A673 (cell line): ENCODE measurements around the gene CD69. TPM values are rescaled to one million over a fixed set of nuclear protein-coding genes. Genes with fewer than 3 reads are reported as not detected.

Source experiments
- BruUV-seq: library from RNA; stranded (reverse); fragments of 400-500 nt; replicated peaks from 2 replicates; lab custom pipeline; 2021; lab: Mats Ljungman, UMichigan
- CTCF ChIA-PET: fragments of 300-600 bp; sonication (Branson Sonifier 250); formaldehyde crosslinking; loops from one replicate; lab custom pipeline; 2022; ENCODE audit warnings: antibody characterized with exemption; lab: Charles Lee
- POLR2A ChIA-PET: fragments of 300-600 bp; sonication (Branson Sonifier 250); formaldehyde crosslinking; loops from one replicate; lab custom pipeline; 2022; ENCODE audit warnings: antibody characterized with exemption; ENCODE audit not compliant: low non-redundant PET; lab: Charles Lee
- DNase-seq: peaks from one replicate; pipeline ENCODE4 v3.0.0-alpha.2; 2015; ENCODE audit warnings: low spot score
- H3K27ac ChIP-seq: fragments of 200-600 bp; sonication (generic); 2 replicates; pipeline ENCODE4 v1.5.1; 2016; ENCODE audit warnings: mixed run types, low read depth, mild to moderate bottlenecking, mixed read lengths, antibody characterized with exemption, low read length; ENCODE audit not compliant: poor library complexity, severe bottlenecking
- H3K27me3 ChIP-seq: fragments of 200-600 bp; sonication (generic); replicated peaks from 2 replicates; pipeline ENCODE4 v1.6.1; 2017; ENCODE audit warnings: mixed run types, low read depth, mild to moderate bottlenecking, mixed read lengths, antibody characterized with exemption, low read length; ENCODE audit not compliant: insufficient read depth, poor library complexity
- H3K36me3 ChIP-seq: fragments of 200-600 bp; sonication (generic); 2 replicates; pipeline ENCODE4 v1.6.1; 2016; ENCODE audit warnings: mixed run types, mild to moderate bottlenecking, mixed read lengths, antibody characterized with exemption, low read length; ENCODE audit not compliant: insufficient read depth, poor library complexity, severe bottlenecking
- H3K4me1 ChIP-seq: fragments of 200-600 bp; sonication (generic); 2 replicates; pipeline ENCODE4 v1.6.1; 2017; ENCODE audit warnings: mixed run types, mild to moderate bottlenecking, mixed read lengths, antibody characterized with exemption, low read length; ENCODE audit not compliant: insufficient read depth, poor library complexity, severe bottlenecking
- H3K4me3 ChIP-seq: fragments of 200-600 bp; sonication (generic); 2 replicates; pipeline ENCODE4 v1.5.1; 2016; ENCODE audit warnings: low read depth, mixed run types, mild to moderate bottlenecking, mixed read lengths, low read length; ENCODE audit not compliant: poor library complexity, severe bottlenecking
- H3K9me3 ChIP-seq: fragments of 200-600 bp; sonication (generic); 2 replicates; pipeline ENCODE4 v1.6.1; 2016; ENCODE audit warnings: mixed run types, low read depth, mild to moderate bottlenecking, mixed read lengths, antibody characterized with exemption, low read length; ENCODE audit not compliant: poor library complexity, severe bottlenecking
- EZH2 ChIP-seq: fragments of 200-600 bp; sonication (generic); IDR thresholded peaks from 2 replicates; pipeline ENCODE4 v1.6.1; 2017; ENCODE audit warnings: borderline replicate concordance, low read depth, mild to moderate bottlenecking, mixed read lengths, antibody characterized with exemption, low read length; ENCODE audit not compliant: poor library complexity, severe bottlenecking
- intact Hi-C: fragments of 100-400 bp; cut with micrococcal nuclease; formaldehyde crosslinking; loops from one replicate; pipeline ENCODE4 v1.10.0; 2022; ENCODE audit not compliant: unreplicated experiment
- total RNA-seq: library from RNA; stranded (reverse); gene quantifications from 2 replicates; pipeline ENCODE4 v1.2.3, GENCODE V29; 2021
- TF ChIP-seq, protein P1 (sequence below): fragments of 300-800, 200-600 bp; sonication (generic); conservative IDR thresholded peaks from 2 replicates; pipeline ENCODE4 v1.5.1; 2017; ENCODE audit warnings: low read depth, mild to moderate bottlenecking, antibody characterized with exemption, low read length, moderate library complexity, mixed read lengths

CD69 gene
- total RNA-seq, 1 experiment from 2014 or later = not detected

DNA sequence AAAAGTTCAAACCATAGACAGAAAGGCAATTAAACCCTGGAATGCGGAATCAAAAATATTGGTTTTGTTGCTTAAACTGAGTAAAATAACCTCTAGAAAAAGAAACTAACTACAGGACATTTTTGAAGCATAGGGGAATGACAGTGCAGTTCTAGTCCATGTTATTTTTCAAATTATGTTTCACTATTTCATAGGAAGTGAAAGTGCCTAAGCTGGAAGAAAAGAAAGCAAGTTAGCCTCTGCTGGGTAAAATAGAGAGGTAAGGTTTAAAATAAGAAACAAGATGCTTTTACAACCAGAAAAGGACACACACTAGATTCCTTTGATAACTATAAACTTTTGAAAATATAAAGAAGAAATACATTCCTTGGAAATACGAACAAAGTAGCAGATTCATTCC, 28.9 kb downstream of the CD69 start:
- Histone ChIP-seq H3K9me3 (no peaks in the 10 kb centered on the region), H3K36me3 (no peaks in the 10 kb centered on the region), H3K27ac (no peak overlapping the region), H3K27me3 (peaks cover 15% of the 10 kb centered on the region), H3K4me3 (no peak overlapping the region), H3K4me1 (no peaks in the 10 kb centered on the region)
- BruUV-seq = no TSS peak
- CTCF ChIA-PET = no interaction called here
- POLR2A ChIA-PET = no interaction called here
- no peak for DNase-seq
- intact Hi-C loops = no loop called here
- TF ChIP-seq EZH2 = no peak
- TF ChIP-seq, protein P1, sequence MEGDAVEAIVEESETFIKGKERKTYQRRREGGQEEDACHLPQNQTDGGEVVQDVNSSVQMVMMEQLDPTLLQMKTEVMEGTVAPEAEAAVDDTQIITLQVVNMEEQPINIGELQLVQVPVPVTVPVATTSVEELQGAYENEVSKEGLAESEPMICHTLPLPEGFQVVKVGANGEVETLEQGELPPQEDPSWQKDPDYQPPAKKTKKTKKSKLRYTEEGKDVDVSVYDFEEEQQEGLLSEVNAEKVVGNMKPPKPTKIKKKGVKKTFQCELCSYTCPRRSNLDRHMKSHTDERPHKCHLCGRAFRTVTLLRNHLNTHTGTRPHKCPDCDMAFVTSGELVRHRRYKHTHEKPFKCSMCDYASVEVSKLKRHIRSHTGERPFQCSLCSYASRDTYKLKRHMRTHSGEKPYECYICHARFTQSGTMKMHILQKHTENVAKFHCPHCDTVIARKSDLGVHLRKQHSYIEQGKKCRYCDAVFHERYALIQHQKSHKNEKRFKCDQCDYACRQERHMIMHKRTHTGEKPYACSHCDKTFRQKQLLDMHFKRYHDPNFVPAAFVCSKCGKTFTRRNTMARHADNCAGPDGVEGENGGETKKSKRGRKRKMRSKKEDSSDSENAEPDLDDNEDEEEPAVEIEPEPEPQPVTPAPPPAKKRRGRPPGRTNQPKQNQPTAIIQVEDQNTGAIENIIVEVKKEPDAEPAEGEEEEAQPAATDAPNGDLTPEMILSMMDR = no peak

DNA sequence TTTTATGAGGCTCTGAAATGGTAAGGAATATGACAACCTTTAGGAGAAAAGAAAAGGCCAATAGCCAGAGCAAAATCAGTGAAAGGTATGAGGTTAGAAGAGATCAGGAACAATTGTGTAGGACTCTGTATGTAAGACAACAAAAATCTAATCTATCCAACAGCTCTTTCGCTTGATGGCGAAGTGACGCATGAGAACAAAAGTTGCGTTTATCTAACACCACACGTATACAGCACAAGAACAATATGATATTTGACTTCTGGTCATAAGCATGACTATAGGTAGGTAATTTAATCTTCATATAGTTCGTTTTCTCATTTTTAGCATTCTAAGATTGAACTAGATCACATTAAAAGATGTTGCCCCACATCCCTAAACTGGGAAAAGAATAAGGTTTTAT, 29.3 kb downstream of the CD69 start:
- DNase-seq = no peak
- no peaks in the 10 kb centered on the region for H3K4me1 ChIP-seq
- no TSS peak for BruUV-seq
- POLR2A ChIA-PET = no interaction called here
- H3K4me3 ChIP-seq = no peak overlapping the region
- peaks cover 15% of the 10 kb centered on the region for H3K27me3 ChIP-seq
- intact Hi-C loops = no loop called here
- CTCF ChIA-PET = no interaction called here
- no peaks in the 10 kb centered on the region for H3K36me3 ChIP-seq
- TF ChIP-seq EZH2 = no peak
- TF ChIP-seq, protein P1 = no peak
- no peaks in the 10 kb centered on the region for H3K9me3 ChIP-seq
- H3K27ac ChIP-seq = no peak overlapping the region

DNA sequence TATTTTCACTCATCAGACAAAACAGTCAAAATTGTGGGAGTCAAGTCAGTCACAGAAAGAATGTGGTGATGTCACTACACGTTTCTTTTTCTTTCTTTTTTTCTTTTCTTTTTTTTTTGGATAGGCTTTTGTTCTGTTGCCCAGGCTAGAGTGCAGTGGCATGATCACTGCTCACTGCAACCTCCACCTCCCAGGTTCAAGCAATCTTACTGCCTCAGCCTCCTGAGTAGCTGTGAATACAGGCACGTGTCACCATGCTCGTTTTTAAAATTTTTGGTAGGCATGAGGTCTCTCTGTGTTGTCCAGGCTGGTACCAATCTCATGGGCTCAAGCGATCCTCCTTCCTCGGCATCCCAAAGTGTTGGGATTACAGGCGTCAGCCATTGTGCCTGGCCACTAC, 30.1 kb downstream of the CD69 start:
- H3K27ac ChIP-seq = no peak overlapping the region
- H3K27me3 ChIP-seq = peaks cover 19% of the 10 kb centered on the region
- intact Hi-C loops = no loop called here
- no peak for DNase-seq
- no peaks in the 10 kb centered on the region for H3K4me1 ChIP-seq
- no peaks in the 10 kb centered on the region for H3K36me3 ChIP-seq
- no TSS peak for BruUV-seq
- TF ChIP-seq, protein P1 = no peak
- TF ChIP-seq EZH2 = no peak
- CTCF ChIA-PET = no interaction called here
- POLR2A ChIA-PET = no interaction called here
- no peaks in the 10 kb centered on the region for H3K9me3 ChIP-seq
- H3K4me3 ChIP-seq = no peak overlapping the region
